K562 (cell line): ENCODE data around the gene PRR14. TPM values are rescaled to one million over a fixed set of nuclear protein-coding genes. Genes with fewer than 3 reads are reported as not detected.

Source experiments
- ARID4B ChIP-seq: sonication (generic); formaldehyde crosslinking; IDR thresholded peaks from 2 replicates; pipeline ENCODE4 v1.8.0; 2022; ENCODE audit warnings: mild to moderate bottlenecking, missing genetic modification reagents
- ASH1L ChIP-seq: fragments of 450-650 bp; IDR thresholded peaks from 2 replicates; pipeline ENCODE4 v1.6.1; 2018; ENCODE audit warnings: borderline replicate concordance, mild to moderate bottlenecking, low read depth; ENCODE audit not compliant: partially characterized antibody
- DLX4 ChIP-seq: fragments of 250-450 bp; sonication (Bioruptor Pico); IDR thresholded peaks from 2 replicates; pipeline ENCODE4 v1.6.1; 2021; ENCODE audit warnings: mild to moderate bottlenecking
- ELF4 ChIP-seq: fragments of 450-650 bp; formaldehyde crosslinking; IDR thresholded peaks from 2 replicates; pipeline ENCODE4 v1.4.0; 2022; ENCODE audit warnings: missing genetic modification characterization
- FOXK2 ChIP-seq, 2 experiments: fragments of 450-650 bp; IDR thresholded peaks in 1 of 2; conservative IDR thresholded peaks in 1 of 2; 2 replicates each; pipeline ENCODE4 v1.6.1; 2016; ENCODE audit warnings: low read depth in 2 of 2, mild to moderate bottlenecking in 1 of 2
- ILF3 ChIP-seq: fragments of 450-650 bp; IDR thresholded peaks from 2 replicates; pipeline ENCODE4 v1.6.1; 2018; ENCODE audit warnings: antibody characterized with exemption, mild to moderate bottlenecking, moderate library complexity, borderline replicate concordance
- POLR2B ChIP-seq: fragments of 450-650 bp; IDR thresholded peaks from 2 replicates; pipeline ENCODE4 v1.6.1; 2018; ENCODE audit warnings: low read depth; ENCODE audit not compliant: partially characterized antibody
- PRPF4 ChIP-seq: fragments of 200-400 bp; formaldehyde crosslinking; IDR thresholded peaks from one replicate; pipeline ENCODE4 v1.6.1; 2017; ENCODE audit warnings: low read length, low read depth, mild to moderate bottlenecking; ENCODE audit not compliant: insufficient read depth, poor library complexity, severe bottlenecking
- U2AF2 ChIP-seq: fragments of 200-400 bp; formaldehyde crosslinking; optimal IDR thresholded peaks from 2 replicates; pipeline ENCODE3; 2017; ENCODE audit warnings: low read depth, mild to moderate bottlenecking, low read length
- UBTF ChIP-seq, 2 experiments: IDR thresholded peaks; 2 replicates each; pipeline ENCODE4 v1.6.1; 2012; ENCODE audit warnings: improper control_type of control experiment in 2 of 2, low read depth in 2 of 2, low read length in 2 of 2, borderline replicate concordance in 1 of 2
- ZNF347 ChIP-seq: fragments of 450-650 bp; formaldehyde crosslinking; IDR thresholded peaks from 2 replicates; pipeline ENCODE4 v1.4.0; 2020; ENCODE audit warnings: low read depth, mild to moderate bottlenecking, moderate library complexity
- ZNF408 ChIP-seq: fragments of 250-450 bp; sonication (Bioruptor Pico); IDR thresholded peaks from 2 replicates; pipeline ENCODE4 v1.4.0; 2020; ENCODE audit warnings: low read depth, mild to moderate bottlenecking, moderate library complexity
- ZNF518B ChIP-seq: fragments of 250-450 bp; sonication (Bioruptor Pico); IDR thresholded peaks from 2 replicates; pipeline ENCODE4 v1.5.0; 2021; ENCODE audit warnings: mild to moderate bottlenecking, moderate library complexity
- ZNF586 ChIP-seq: fragments of 450-650 bp; formaldehyde crosslinking; conservative IDR thresholded peaks from 2 replicates; pipeline ENCODE4 v1.4.0; 2020; ENCODE audit warnings: mild to moderate bottlenecking, moderate library complexity
- polyA plus RNA-seq, 8 experiments: library from polyadenylated mRNA; depleted of rRNA in 4 of 8; stranded (reverse) in 5 of 8; unstranded in 3 of 8; fragments of >200 nt; fragmentation: Nextera tagmentation in 2 of 8; fragmentation: Illumina TruSeq in 1 of 8; extraction: Ambion mirVana in 2 of 8; extraction: Trizol in 1 of 8; gene quantifications; 2 replicates each; pipeline versions ENCODE4 v1.2.1 to v1.2.3, GENCODE V29; 2011 to 2014; ENCODE audit warnings: inconsistent platforms in 1 of 8, missing spikeins in 1 of 8
- total RNA-seq, 7 experiments: library from RNA; depleted of rRNA in 6 of 7; stranded (reverse); fragments of >200 nt in 6 of 7; fragmentation: Illumina TruSeq in 2 of 7; extraction: Trizol in 2 of 7; gene quantifications; 2 replicates each; pipeline versions ENCODE4 v1.2.1 to v1.2.3, GENCODE V29; 2011 to 2021; ENCODE audit warnings: low replicate concordance in 1 of 7

Gene PRR14
- total and polyA plus RNA-seq, 9 of the 15 experiments (the other 6 are each of a cell fraction or from before 2014, with no cell fraction given), result 2.2 to 63.1 (median 11.5) TPM

- TF ChIP-seq PRPF4 (no peak), ILF3 (no peak; the same call in 1 of the 2 replicates), ARID4B (CRISPR knock-in tag) (no peak), ASH1L (no peak), ZNF586 (CRISPR knock-in tag) (no peak), FOXK2 (conservative IDR thresholded peaks at IDR 0.05 in 1 of 2, IDR thresholded peaks at IDR 0.05 in 1 of 2; ENCODE audit: low read depth in 2 of 2) (no peak), ZNF347 (CRISPR knock-in tag) (no peak), ELF4 (CRISPR knock-in tag) (peak; percentile 60; the same call in 1 of the 2 replicates), UBTF (IDR thresholded peaks at IDR 0.05; ENCODE audit: borderline replicate concordance in 1 of 2, low read depth in 2 of 2, low read length in 2 of 2) (peak; percentile 36 to 46; a peak in 2 of 4 replicates), DLX4 (no peak), ZNF408 (CRISPR knock-in tag) (no peak), POLR2B (peak; percentile 62), ZNF518B (CRISPR knock-in tag) (no peak), U2AF2 (no peak)
Measured at GRCh38 chr16:30651124-30652004, 604 bp downstream of the PRR14 start (continued).
